WTC11 (cell line): ENCODE measurements around the gene SNCA.

ENCODE experiments used
- CREB1 ChIP-seq: sonication (generic); formaldehyde crosslinking; IDR thresholded peaks from 2 replicates; pipeline ENCODE4 v1.8.0; 2023; ENCODE audit warnings: mild to moderate bottlenecking, missing genetic modification reagents
- FOXP1 ChIP-seq: sonication (generic); formaldehyde crosslinking; IDR thresholded peaks from 2 replicates; pipeline ENCODE4 v1.8.0; 2022; ENCODE audit warnings: missing genetic modification reagents, mild to moderate bottlenecking, moderate library complexity, borderline replicate concordance
- ZNF263 ChIP-seq: sonication (generic); formaldehyde crosslinking; IDR thresholded peaks from 2 replicates; pipeline ENCODE4 v1.8.1; 2022; ENCODE audit warnings: low read depth, mild to moderate bottlenecking, moderate library complexity, missing genetic modification reagents
- ZNF317 ChIP-seq: sonication (generic); formaldehyde crosslinking; IDR thresholded peaks from 2 replicates; pipeline ENCODE4 v1.8.1; 2023; ENCODE audit warnings: low read depth, mild to moderate bottlenecking, moderate library complexity, missing genetic modification reagents, borderline replicate concordance
- TF ChIP-seq, protein P1 (sequence below): sonication (generic); formaldehyde crosslinking; IDR thresholded peaks from 2 replicates; pipeline ENCODE4 v1.8.1; 2023; ENCODE audit warnings: mild to moderate bottlenecking, missing genetic modification reagents
- TF ChIP-seq, protein P2 (sequence below): fragments of 200-600 bp; IDR thresholded peaks from 2 replicates; pipeline ENCODE4 v1.8.0; 2022; ENCODE audit warnings: antibody characterized with exemption
- TF ChIP-seq, protein P3 (sequence below): sonication (generic); formaldehyde crosslinking; IDR thresholded peaks from 2 replicates; pipeline ENCODE4 v1.8.1; 2022; ENCODE audit warnings: low read depth, missing genetic modification reagents, borderline replicate concordance
- TF ChIP-seq, protein P4 (sequence below): sonication (generic); formaldehyde crosslinking; IDR thresholded peaks from 2 replicates; pipeline ENCODE4 v1.8.0; 2022; ENCODE audit warnings: mild to moderate bottlenecking, missing genetic modification reagents
- TF ChIP-seq, protein P5 (sequence below): sonication (generic); formaldehyde crosslinking; IDR thresholded peaks from 2 replicates; pipeline ENCODE4 v1.8.1; 2022; ENCODE audit warnings: mild to moderate bottlenecking, moderate library complexity, missing genetic modification reagents

DNA sequence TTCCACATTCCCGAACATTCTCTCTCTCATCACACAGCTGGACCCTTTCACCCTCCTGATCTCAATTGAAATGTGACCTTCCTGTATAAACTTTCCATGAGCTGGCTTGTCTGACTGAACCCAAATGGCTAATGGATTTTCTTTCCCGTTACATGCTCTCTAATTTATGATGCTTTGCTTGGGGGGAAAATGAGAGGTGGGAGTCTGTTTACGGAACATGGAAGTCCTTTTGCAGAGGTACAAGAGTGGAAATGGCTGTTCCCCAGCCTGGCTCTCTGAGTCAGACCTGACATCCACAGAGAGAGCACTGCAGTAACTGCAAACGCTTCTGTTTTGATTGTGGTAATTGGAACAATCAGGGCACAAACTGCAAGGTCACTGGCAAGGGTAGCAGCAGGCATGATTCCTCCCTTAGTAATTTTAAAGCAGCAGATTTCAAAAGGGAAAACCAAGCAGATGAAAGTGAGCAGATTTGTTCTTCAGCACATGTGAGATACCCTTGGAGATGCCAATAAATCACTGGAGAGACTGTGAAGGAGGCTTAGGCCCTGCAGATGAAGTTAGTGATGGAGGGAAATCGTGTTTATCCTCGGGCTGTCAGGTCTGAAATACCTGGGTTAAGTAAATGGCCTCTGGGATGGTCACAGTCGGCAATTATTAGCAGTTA lies 83.9 kb downstream of the SNCA start:
- TF ChIP-seq, protein P1, sequence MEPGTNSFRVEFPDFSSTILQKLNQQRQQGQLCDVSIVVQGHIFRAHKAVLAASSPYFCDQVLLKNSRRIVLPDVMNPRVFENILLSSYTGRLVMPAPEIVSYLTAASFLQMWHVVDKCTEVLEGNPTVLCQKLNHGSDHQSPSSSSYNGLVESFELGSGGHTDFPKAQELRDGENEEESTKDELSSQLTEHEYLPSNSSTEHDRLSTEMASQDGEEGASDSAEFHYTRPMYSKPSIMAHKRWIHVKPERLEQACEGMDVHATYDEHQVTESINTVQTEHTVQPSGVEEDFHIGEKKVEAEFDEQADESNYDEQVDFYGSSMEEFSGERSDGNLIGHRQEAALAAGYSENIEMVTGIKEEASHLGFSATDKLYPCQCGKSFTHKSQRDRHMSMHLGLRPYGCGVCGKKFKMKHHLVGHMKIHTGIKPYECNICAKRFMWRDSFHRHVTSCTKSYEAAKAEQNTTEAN (CRISPR knock-in tag), result no peak
- TF ChIP-seq CREB1 (CRISPR knock-in tag) (no peak), ZNF317 (no peak), FOXP1 (CRISPR knock-in tag) (no peak), ZNF263 (CRISPR knock-in tag) (no peak)
- TF ChIP-seq, protein P2, sequence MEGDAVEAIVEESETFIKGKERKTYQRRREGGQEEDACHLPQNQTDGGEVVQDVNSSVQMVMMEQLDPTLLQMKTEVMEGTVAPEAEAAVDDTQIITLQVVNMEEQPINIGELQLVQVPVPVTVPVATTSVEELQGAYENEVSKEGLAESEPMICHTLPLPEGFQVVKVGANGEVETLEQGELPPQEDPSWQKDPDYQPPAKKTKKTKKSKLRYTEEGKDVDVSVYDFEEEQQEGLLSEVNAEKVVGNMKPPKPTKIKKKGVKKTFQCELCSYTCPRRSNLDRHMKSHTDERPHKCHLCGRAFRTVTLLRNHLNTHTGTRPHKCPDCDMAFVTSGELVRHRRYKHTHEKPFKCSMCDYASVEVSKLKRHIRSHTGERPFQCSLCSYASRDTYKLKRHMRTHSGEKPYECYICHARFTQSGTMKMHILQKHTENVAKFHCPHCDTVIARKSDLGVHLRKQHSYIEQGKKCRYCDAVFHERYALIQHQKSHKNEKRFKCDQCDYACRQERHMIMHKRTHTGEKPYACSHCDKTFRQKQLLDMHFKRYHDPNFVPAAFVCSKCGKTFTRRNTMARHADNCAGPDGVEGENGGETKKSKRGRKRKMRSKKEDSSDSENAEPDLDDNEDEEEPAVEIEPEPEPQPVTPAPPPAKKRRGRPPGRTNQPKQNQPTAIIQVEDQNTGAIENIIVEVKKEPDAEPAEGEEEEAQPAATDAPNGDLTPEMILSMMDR, result no peak
- TF ChIP-seq, protein P3, sequence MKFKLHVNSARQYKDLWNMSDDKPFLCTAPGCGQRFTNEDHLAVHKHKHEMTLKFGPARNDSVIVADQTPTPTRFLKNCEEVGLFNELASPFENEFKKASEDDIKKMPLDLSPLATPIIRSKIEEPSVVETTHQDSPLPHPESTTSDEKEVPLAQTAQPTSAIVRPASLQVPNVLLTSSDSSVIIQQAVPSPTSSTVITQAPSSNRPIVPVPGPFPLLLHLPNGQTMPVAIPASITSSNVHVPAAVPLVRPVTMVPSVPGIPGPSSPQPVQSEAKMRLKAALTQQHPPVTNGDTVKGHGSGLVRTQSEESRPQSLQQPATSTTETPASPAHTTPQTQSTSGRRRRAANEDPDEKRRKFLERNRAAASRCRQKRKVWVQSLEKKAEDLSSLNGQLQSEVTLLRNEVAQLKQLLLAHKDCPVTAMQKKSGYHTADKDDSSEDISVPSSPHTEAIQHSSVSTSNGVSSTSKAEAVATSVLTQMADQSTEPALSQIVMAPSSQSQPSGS (CRISPR knock-in tag), result no peak
- TF ChIP-seq, protein P4, sequence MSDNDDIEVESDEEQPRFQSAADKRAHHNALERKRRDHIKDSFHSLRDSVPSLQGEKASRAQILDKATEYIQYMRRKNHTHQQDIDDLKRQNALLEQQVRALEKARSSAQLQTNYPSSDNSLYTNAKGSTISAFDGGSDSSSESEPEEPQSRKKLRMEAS (CRISPR knock-in tag), result no peak
- TF ChIP-seq, protein P5, sequence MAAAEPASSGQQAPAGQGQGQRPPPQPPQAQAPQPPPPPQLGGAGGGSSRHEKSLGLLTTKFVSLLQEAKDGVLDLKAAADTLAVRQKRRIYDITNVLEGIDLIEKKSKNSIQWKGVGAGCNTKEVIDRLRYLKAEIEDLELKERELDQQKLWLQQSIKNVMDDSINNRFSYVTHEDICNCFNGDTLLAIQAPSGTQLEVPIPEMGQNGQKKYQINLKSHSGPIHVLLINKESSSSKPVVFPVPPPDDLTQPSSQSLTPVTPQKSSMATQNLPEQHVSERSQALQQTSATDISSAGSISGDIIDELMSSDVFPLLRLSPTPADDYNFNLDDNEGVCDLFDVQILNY, result no peak
